Skeletal muscle tissue (tissue), 4 donors: Measurements from ENCODE around the gene MTHFD1L. TPM values are rescaled to one million over a fixed set of nuclear protein-coding genes. Genes with fewer than 3 reads are reported as not detected.
A peak's percentile ranks its signal among the peaks of the same experiment; 100 is the strongest.
"Not testable (repeated sequence)": the region's sequence is repeated elsewhere in the genome, so short reads cannot be mapped to it uniquely, and the experiment has no call there.

ENCODE experiments used
- H3K27ac ChIP-seq: one replicate; pipeline ENCODE4 v1.7.0; 2013; ENCODE audit warnings: mild to moderate bottlenecking, low read depth, low read length, inconsistent platforms
- H3K27me3 ChIP-seq, 3 donors: one replicate each; pipeline ENCODE4 v1.7.0; 2013; ENCODE audit warnings: low read length in 3 of 3; ENCODE audit not compliant: control insufficient read depth in 3 of 3, insufficient read depth in 3 of 3
- H3K36me3 ChIP-seq, 3 donors: one replicate each; pipeline ENCODE4 v1.7.0; 2013; ENCODE audit warnings: low read length in 3 of 3; ENCODE audit not compliant: control insufficient read depth in 3 of 3, insufficient read depth in 3 of 3
- H3K4me1 ChIP-seq, 3 donors: one replicate each; pipeline ENCODE4 v1.7.0; 2013; ENCODE audit warnings: low read length in 3 of 3, mild to moderate bottlenecking in 3 of 3; ENCODE audit not compliant: control insufficient read depth in 3 of 3, insufficient read depth in 3 of 3
- H3K4me3 ChIP-seq, 3 donors: one replicate each; pipeline ENCODE4 v1.7.0; 2013; ENCODE audit warnings: low read length in 3 of 3
- H3K9ac ChIP-seq, 3 donors: one replicate each; pipeline ENCODE4 v1.7.0; 2013; ENCODE audit warnings: low read length in 3 of 3, mild to moderate bottlenecking in 3 of 3, moderate library complexity in 2 of 3, low read depth in 1 of 3
- H3K9me3 ChIP-seq, 3 donors: one replicate each; pipeline ENCODE4 v1.7.0; 2013; ENCODE audit warnings: low read length in 3 of 3; ENCODE audit not compliant: control insufficient read depth in 3 of 3
- total RNA-seq: library from RNA; depleted of rRNA; stranded (reverse); fragments of >200 nt; gene quantifications from one replicate; pipeline ENCODE4 v1.2.3, GENCODE V29; 2014
- donor health status: Osteomylitis.

Gene MTHFD1L
- total RNA-seq, 1 donor from 2014 or later = 15.1 TPM

GRCh38 chr6:151042911-151043330, 177.4 kb downstream of the MTHFD1L start:
- peaks cover 11 to 13% (median 12%) of the 10 kb centered on the region in 3 donors for H3K4me1 ChIP-seq
- not testable (repeated sequence) for H3K27ac ChIP-seq, H3K36me3 ChIP-seq, H3K9me3 ChIP-seq, H3K27me3 ChIP-seq, H3K4me3 ChIP-seq, H3K9ac ChIP-seq

GRCh38 chr6:151043944-151044343, 178.4 kb downstream of the MTHFD1L start:
- Histone ChIP-seq H3K36me3 (no peaks in the 10 kb centered on the region), H3K27me3 (no peaks in the 10 kb centered on the region), H3K27ac (peak overlapping the region; percentile 60), H3K4me1 (peaks cover 11 to 13% (median 12%) of the 10 kb centered on the region in 3 donors), H3K9me3 (no peaks in the 10 kb centered on the region), H3K9ac (no peak overlapping the region), H3K4me3 (no peak overlapping the region)

GRCh38 chr6:151044465-151045441, 179.3 kb downstream of the MTHFD1L start:
- H3K9ac ChIP-seq = peak overlapping the region in 2 of 3 donors; percentile 28 to 47
- H3K4me1 ChIP-seq = peaks cover 11 to 13% (median 12%) of the 10 kb centered on the region in 3 donors
- peak overlapping the region in 2 of 3 donors; percentile 45 to 62 for H3K4me3 ChIP-seq

GRCh38 chr6:151045511-151046222, 180.2 kb downstream of the MTHFD1L start:
- not testable (repeated sequence) for H3K9me3 ChIP-seq, H3K36me3 ChIP-seq, H3K27me3 ChIP-seq
- H3K4me3 ChIP-seq = peak overlapping the region in 1 of 3 donors; percentile 45
- H3K4me1 ChIP-seq = peaks cover 11 to 13% (median 12%) of the 10 kb centered on the region in 3 donors
- H3K27ac ChIP-seq = peak overlapping the region; percentile 60
- peak overlapping the region in 1 of 3 donors; percentile 28 for H3K9ac ChIP-seq

More at GRCh38 chr6:151044465-151045441, 179.3 kb downstream of the MTHFD1L start:
- peak overlapping the region; percentile 60 for H3K27ac ChIP-seq
- no peaks in the 10 kb centered on the region for H3K36me3 ChIP-seq
- H3K27me3 ChIP-seq = no peaks in the 10 kb centered on the region
- no peaks in the 10 kb centered on the region for H3K9me3 ChIP-seq

GRCh38 chr6:151051164-151051563, 185.7 kb downstream of the MTHFD1L start:
- Histone ChIP-seq H3K4me1 (no peaks in the 10 kb centered on the region), H3K9me3 (no peaks in the 10 kb centered on the region), H3K4me3 (no peak overlapping the region), H3K27ac (no peak overlapping the region), H3K27me3 (no peaks in the 10 kb centered on the region), H3K9ac (no peak overlapping the region), H3K36me3 (no peaks in the 10 kb centered on the region)

- Histone ChIP-seq H3K36me3 (no peaks in the 10 kb centered on the region), H3K4me1 (no peaks in the 10 kb centered on the region), H3K9ac (no peak overlapping the region), H3K9me3 (no peaks in the 10 kb centered on the region), H3K27ac (no peak overlapping the region), H3K27me3 (no peaks in the 10 kb centered on the region), H3K4me3 (no peak overlapping the region)
Measured at GRCh38 chr6:151052021-151052646, 186.6 kb downstream of the MTHFD1L start.

- Histone ChIP-seq H3K27me3 (no peaks in the 10 kb centered on the region), H3K36me3 (no peaks in the 10 kb centered on the region), H3K4me1 (no peaks in the 10 kb centered on the region), H3K9me3 (no peaks in the 10 kb centered on the region), H3K9ac (no peak overlapping the region), H3K4me3 (no peak overlapping the region), H3K27ac (no peak overlapping the region)
Measured at GRCh38 chr6:151054306-151054705, 188.8 kb downstream of the MTHFD1L start.

GRCh38 chr6:151056230-151056907, 190.9 kb downstream of the MTHFD1L start:
- Histone ChIP-seq H3K36me3 (no peaks in the 10 kb centered on the region), H3K27ac (no peak overlapping the region), H3K9me3 (no peaks in the 10 kb centered on the region), H3K9ac (no peak overlapping the region), H3K27me3 (no peaks in the 10 kb centered on the region), H3K4me3 (no peak overlapping the region), H3K4me1 (no peaks in the 10 kb centered on the region)

- no peaks in the 10 kb centered on the region for H3K27me3 ChIP-seq
- no peak overlapping the region for H3K27ac ChIP-seq
- H3K9me3 ChIP-seq = no peaks in the 10 kb centered on the region
- H3K4me1 ChIP-seq = no peaks in the 10 kb centered on the region
- H3K4me3 ChIP-seq = no peak overlapping the region
- no peaks in the 10 kb centered on the region for H3K36me3 ChIP-seq
- H3K9ac ChIP-seq = no peak overlapping the region
Measured at GRCh38 chr6:151057061-151057460, 191.6 kb downstream of the MTHFD1L start.
